GM18498 (cell line): ENCODE measurements around the gene RNF10.
"Not testable (repeated sequence)": the region's sequence is repeated elsewhere in the genome, so short reads cannot be mapped to it uniquely, and the experiment has no call there.

Experiments used
- ATAC-seq: cut with Tn5 transposase; IDR thresholded peaks from one replicate; pipeline ENCODE4 v1.9.1; 2021; ENCODE audit warnings: mild to moderate bottlenecking, moderate library complexity; ENCODE audit not compliant: unreplicated experiment

Gene RNF10

GRCh38 chr12:120574106-120574505, 40.0 kb downstream of the RNF10 start:
- ATAC-seq: no peak

GRCh38 chr12:120579179-120579578, 45.0 kb downstream of the RNF10 start:
- no peak for ATAC-seq

GRCh38 chr12:120580787-120581723, 46.9 kb downstream of the RNF10 start, which contains the start of gene POP5:
POP5 (minus strand) TSS chr12:120581402; CDS start chr12:120581362, 40 bp downstream.
- ATAC-seq: peak; percentile 93

- no peak for ATAC-seq
Observed at GRCh38 chr12:120581998-120582397, 47.8 kb downstream of the RNF10 start.

GRCh38 chr12:120583478-120584030, 49.4 kb downstream of the RNF10 start:
- ATAC-seq: no peak

- ATAC-seq: no peak
Observed at GRCh38 chr12:120584343-120585149, 50.4 kb downstream of the RNF10 start.

- no peak for ATAC-seq
Observed at GRCh38 chr12:120586206-120586605, 52.0 kb downstream of the RNF10 start.

GRCh38 chr12:120586860-120587259, 52.7 kb downstream of the RNF10 start:
- no peak for ATAC-seq

GRCh38 chr12:120588371-120588770, 54.2 kb downstream of the RNF10 start:
- no peak for ATAC-seq

- no peak for ATAC-seq
Observed at GRCh38 chr12:120588948-120589930, 55.1 kb downstream of the RNF10 start.

- no peak for ATAC-seq
Observed at GRCh38 chr12:120590741-120591407, 56.7 kb downstream of the RNF10 start.

- no peak for ATAC-seq
Observed at GRCh38 chr12:120592121-120593049, 58.2 kb downstream of the RNF10 start.

GRCh38 chr12:120596901-120597300, 62.7 kb downstream of the RNF10 start:
- ATAC-seq: no peak

- no peak for ATAC-seq
Observed at GRCh38 chr12:120597861-120598260, 63.7 kb downstream of the RNF10 start.

GRCh38 chr12:120598674-120599463, 64.7 kb downstream of the RNF10 start:
- no peak for ATAC-seq

- ATAC-seq: no peak
Observed at GRCh38 chr12:120599672-120600552, 65.8 kb downstream of the RNF10 start.

GRCh38 chr12:120602416-120602815, 68.3 kb downstream of the RNF10 start:
- not testable (repeated sequence) for ATAC-seq
